H1 (cell line): ENCODE results near the gene GRIK4. TPM values are rescaled to one million over a fixed set of nuclear protein-coding genes. Genes with fewer than 3 reads are reported as not detected.

ENCODE experiments used
- EP300 ChIP-seq, 2 experiments: IDR thresholded peaks; 1 replicate in 1 of 2; 2 replicates in 1 of 2; pipeline ENCODE4 v1.6.1; 2011 to 2012; ENCODE audit warnings: low read depth in 2 of 2, low read length in 2 of 2, mild to moderate bottlenecking in 2 of 2, borderline replicate concordance in 1 of 2, inconsistent platforms in 1 of 2, moderate library complexity in 1 of 2
- GTF2F1 ChIP-seq: IDR thresholded peaks from 2 replicates; pipeline ENCODE4 v1.6.1; 2012; ENCODE audit warnings: low read depth, low read length, improper control_type of control experiment, borderline replicate concordance
- TAF1 ChIP-seq: IDR thresholded peaks from 2 replicates; pipeline ENCODE4 v1.6.1; 2011; ENCODE audit warnings: mild to moderate bottlenecking, low read depth, low read length
- polyA plus RNA-seq, 7 experiments: library from polyadenylated mRNA; depleted of rRNA in 3 of 7; stranded (reverse) in 5 of 7; unstranded in 2 of 7; fragments of >200 nt in 5 of 7; fragments of 200-250 nt in 2 of 7; gene quantifications; 1 replicate in 5 of 7; 2 replicates in 1 of 7; 4 replicates in 1 of 7; pipeline versions ENCODE4 v1.2.1 to v1.2.3, GENCODE V29; 2011 to 2013; ENCODE audit warnings: missing spikeins in 2 of 7, mixed read lengths in 2 of 7
- total RNA-seq: library from RNA; stranded (reverse); fragmentation: NEBNext Ultra II Directional; extraction: Animal tissue kit (Norgen Biotek cat#: 25700); gene quantifications from 2 replicates; pipeline ENCODE4 v1.2.1, GENCODE V29; 2021

Gene GRIK4
- total and polyA plus RNA-seq, 2 of the 8 experiments (the other 6 are each of a cell fraction or from before 2014, with no cell fraction given), result 1.2 to 2.9 TPM

- no peak for TF ChIP-seq TAF1
- TF ChIP-seq EP300 (IDR thresholded peaks at IDR 0.05; ENCODE audit: borderline replicate concordance in 1 of 2, low read depth in 2 of 2, low read length in 2 of 2), result no peak
- TF ChIP-seq GTF2F1, result no peak
Observed at GRCh38 chr11:120586072-120586471, 74.5 kb downstream of the GRIK4 start (continued).
